ENCODE data around the gene CLEC16A.

The CLEC16A gene

GRCh38 chr16:10971560-10971961 is 27.2 kb downstream of the CLEC16A start:
- Histone ChIP-seq H3K27me3 (ENCODE audit: low read depth, low read length) (no peaks in the 10 kb centered on the region), H3K36me3 (ENCODE audit: control insufficient read depth in 1 of 2, insufficient read depth in 2 of 2, low read length in 2 of 2) (peaks cover 15 to 30% of the 10 kb centered on the region in 2 donors), H3K4me1 (ENCODE audit: control insufficient read depth in 1 of 2, insufficient read depth in 2 of 2, low read length in 2 of 2) (peaks cover 5 to 7% of the 10 kb centered on the region in 2 donors), H3K4me3 (ENCODE audit: low read depth in 1 of 2, low read length in 2 of 2) (no peak overlapping the region), H3K27ac (ENCODE audit: low read length) (no peak overlapping the region), H3K9me3 (ENCODE audit: control insufficient read depth in 1 of 2, low read length in 2 of 2) (no peaks in the 10 kb centered on the region)

- Histone ChIP-seq H3K4me1 (ENCODE audit: control insufficient read depth in 1 of 2, insufficient read depth in 2 of 2, low read length in 2 of 2) (peaks cover 5 to 7% of the 10 kb centered on the region in 2 donors), H3K27me3 (ENCODE audit: low read depth, low read length) (no peaks in the 10 kb centered on the region), H3K4me3 (ENCODE audit: low read depth in 1 of 2, low read length in 2 of 2) (no peak overlapping the region), H3K9me3 (ENCODE audit: control insufficient read depth in 1 of 2, low read length in 2 of 2) (no peaks in the 10 kb centered on the region), H3K36me3 (ENCODE audit: control insufficient read depth in 1 of 2, insufficient read depth in 2 of 2, low read length in 2 of 2) (peaks cover 18 to 30% of the 10 kb centered on the region in 2 donors), H3K27ac (ENCODE audit: low read length) (no peak overlapping the region)
Observed at GRCh38 chr16:10972108-10972818, 27.9 kb downstream of the CLEC16A start.

GRCh38 chr16:10972819-10973464 is 28.6 kb downstream of the CLEC16A start:
- Histone ChIP-seq H3K27ac (ENCODE audit: low read length) (no peak overlapping the region), H3K9me3 (ENCODE audit: control insufficient read depth in 1 of 2, low read length in 2 of 2) (no peaks in the 10 kb centered on the region), H3K36me3 (ENCODE audit: control insufficient read depth in 1 of 2, insufficient read depth in 2 of 2, low read length in 2 of 2) (peaks cover 23 to 30% of the 10 kb centered on the region in 2 donors), H3K27me3 (ENCODE audit: low read depth, low read length) (no peaks in the 10 kb centered on the region), H3K4me1 (ENCODE audit: control insufficient read depth in 1 of 2, insufficient read depth in 2 of 2, low read length in 2 of 2) (peaks cover 5 to 7% of the 10 kb centered on the region in 2 donors), H3K4me3 (ENCODE audit: low read depth in 1 of 2, low read length in 2 of 2) (no peak overlapping the region)

- peaks cover 12 to 15% of the 10 kb centered on the region in 2 donors for H3K36me3 ChIP-seq (ENCODE audit: control insufficient read depth in 1 of 2, insufficient read depth in 2 of 2, low read length in 2 of 2)
- H3K27ac ChIP-seq (ENCODE audit: low read length): no peak overlapping the region
- peaks cover 3 to 23% of the 10 kb centered on the region in 2 donors for H3K4me1 ChIP-seq (ENCODE audit: control insufficient read depth in 1 of 2, insufficient read depth in 2 of 2, low read length in 2 of 2)
- no peak overlapping the region for H3K4me3 ChIP-seq (ENCODE audit: low read depth in 1 of 2, low read length in 2 of 2)
- H3K27me3 ChIP-seq (ENCODE audit: low read depth, low read length): no peaks in the 10 kb centered on the region
- no peaks in the 10 kb centered on the region for H3K9me3 ChIP-seq (ENCODE audit: control insufficient read depth in 1 of 2, low read length in 2 of 2)
Observed at GRCh38 chr16:10976634-10977033, 32.3 kb downstream of the CLEC16A start.

- no peak overlapping the region for H3K4me3 ChIP-seq (ENCODE audit: low read depth in 1 of 2, low read length in 2 of 2)
- H3K36me3 ChIP-seq (ENCODE audit: control insufficient read depth in 1 of 2, insufficient read depth in 2 of 2, low read length in 2 of 2): peaks cover 9 to 13% of the 10 kb centered on the region in 2 donors
- no peak overlapping the region for H3K27ac ChIP-seq (ENCODE audit: low read length)
- peaks cover 0 to 19% of the 10 kb centered on the region in 2 donors for H3K4me1 ChIP-seq (ENCODE audit: control insufficient read depth in 1 of 2, insufficient read depth in 2 of 2, low read length in 2 of 2)
- H3K27me3 ChIP-seq (ENCODE audit: low read depth, low read length): no peaks in the 10 kb centered on the region
- H3K9me3 ChIP-seq (ENCODE audit: control insufficient read depth in 1 of 2, low read length in 2 of 2): no peaks in the 10 kb centered on the region
Observed at GRCh38 chr16:10978124-10978523, 33.8 kb downstream of the CLEC16A start.

GRCh38 chr16:10978871-10979446 is 34.6 kb downstream of the CLEC16A start:
- Histone ChIP-seq H3K27ac (ENCODE audit: low read length) (no peak overlapping the region), H3K27me3 (ENCODE audit: low read depth, low read length) (no peaks in the 10 kb centered on the region), H3K36me3 (ENCODE audit: control insufficient read depth in 1 of 2, insufficient read depth in 2 of 2, low read length in 2 of 2) (peaks cover 7 to 17% of the 10 kb centered on the region in 2 donors), H3K4me1 (ENCODE audit: control insufficient read depth in 1 of 2, insufficient read depth in 2 of 2, low read length in 2 of 2) (peaks cover 0 to 19% of the 10 kb centered on the region in 2 donors), H3K4me3 (ENCODE audit: low read depth in 1 of 2, low read length in 2 of 2) (no peak overlapping the region), H3K9me3 (ENCODE audit: control insufficient read depth in 1 of 2, low read length in 2 of 2) (no peaks in the 10 kb centered on the region)

GRCh38 chr16:10979717-10980601 is 35.6 kb downstream of the CLEC16A start:
- Histone ChIP-seq H3K4me3 (ENCODE audit: low read depth in 1 of 2, low read length in 2 of 2) (no peak overlapping the region), H3K27ac (ENCODE audit: low read length) (no peak overlapping the region), H3K36me3 (ENCODE audit: control insufficient read depth in 1 of 2, insufficient read depth in 2 of 2, low read length in 2 of 2) (peaks cover 3 to 20% of the 10 kb centered on the region in 2 donors), H3K4me1 (ENCODE audit: control insufficient read depth in 1 of 2, insufficient read depth in 2 of 2, low read length in 2 of 2) (peaks cover 0 to 19% of the 10 kb centered on the region in 2 donors), H3K9me3 (ENCODE audit: control insufficient read depth in 1 of 2, low read length in 2 of 2) (no peaks in the 10 kb centered on the region), H3K27me3 (ENCODE audit: low read depth, low read length) (no peaks in the 10 kb centered on the region)

- no peaks in the 10 kb centered on the region for H3K27me3 ChIP-seq (ENCODE audit: low read depth, low read length)
- no peak overlapping the region for H3K4me3 ChIP-seq (ENCODE audit: low read depth in 1 of 2, low read length in 2 of 2)
- H3K27ac ChIP-seq (ENCODE audit: low read length): no peak overlapping the region
- peaks cover 3 to 20% of the 10 kb centered on the region in 2 donors for H3K36me3 ChIP-seq (ENCODE audit: control insufficient read depth in 1 of 2, insufficient read depth in 2 of 2, low read length in 2 of 2)
- H3K9me3 ChIP-seq (ENCODE audit: control insufficient read depth in 1 of 2, low read length in 2 of 2): no peaks in the 10 kb centered on the region
- H3K4me1 ChIP-seq (ENCODE audit: control insufficient read depth in 1 of 2, insufficient read depth in 2 of 2, low read length in 2 of 2): peaks cover 0 to 19% of the 10 kb centered on the region in 2 donors
Observed at GRCh38 chr16:10980813-10981212, 36.4 kb downstream of the CLEC16A start.

GRCh38 chr16:10981697-10982216 is 37.4 kb downstream of the CLEC16A start:
- Histone ChIP-seq H3K27me3 (ENCODE audit: low read depth, low read length) (no peaks in the 10 kb centered on the region), H3K36me3 (ENCODE audit: control insufficient read depth in 1 of 2, insufficient read depth in 2 of 2, low read length in 2 of 2) (peaks cover 3 to 20% of the 10 kb centered on the region in 2 donors), H3K4me3 (ENCODE audit: low read depth in 1 of 2, low read length in 2 of 2) (no peak overlapping the region), H3K27ac (ENCODE audit: low read length) (no peak overlapping the region), H3K9me3 (ENCODE audit: control insufficient read depth in 1 of 2, low read length in 2 of 2) (no peaks in the 10 kb centered on the region), H3K4me1 (ENCODE audit: control insufficient read depth in 1 of 2, insufficient read depth in 2 of 2, low read length in 2 of 2) (peaks cover 0 to 19% of the 10 kb centered on the region in 2 donors)

- H3K9me3 ChIP-seq (ENCODE audit: control insufficient read depth in 1 of 2, low read length in 2 of 2): no peaks in the 10 kb centered on the region
- no peak overlapping the region for H3K27ac ChIP-seq (ENCODE audit: low read length)
- peaks cover 0 to 19% of the 10 kb centered on the region in 2 donors for H3K4me1 ChIP-seq (ENCODE audit: control insufficient read depth in 1 of 2, insufficient read depth in 2 of 2, low read length in 2 of 2)
- no peak overlapping the region for H3K4me3 ChIP-seq (ENCODE audit: low read depth in 1 of 2, low read length in 2 of 2)
- H3K27me3 ChIP-seq (ENCODE audit: low read depth, low read length): no peaks in the 10 kb centered on the region
- peaks cover 8 to 14% of the 10 kb centered on the region in 2 donors for H3K36me3 ChIP-seq (ENCODE audit: control insufficient read depth in 1 of 2, insufficient read depth in 2 of 2, low read length in 2 of 2)
Observed at GRCh38 chr16:10982465-10983150, 38.2 kb downstream of the CLEC16A start.
